ENCODE measurements around the gene IFITM10.

The IFITM10 gene

GRCh38 chr11:1736447-1736992, 13.9 kb downstream of the IFITM10 start:
- DNase-seq: no peak

- no peak for DNase-seq
Observed at GRCh38 chr11:1735271-1735670, 15.1 kb downstream of the IFITM10 start.

- no peak for DNase-seq
Observed at GRCh38 chr11:1734641-1735081, 15.7 kb downstream of the IFITM10 start.

GRCh38 chr11:1733716-1734640, 16.4 kb downstream of the IFITM10 start:
- DNase-seq: no peak

- no peak for DNase-seq
Observed at GRCh38 chr11:1733009-1733715, 17.2 kb downstream of the IFITM10 start.

- no peak for DNase-seq
Observed at GRCh38 chr11:1732418-1733008, 17.9 kb downstream of the IFITM10 start.

GRCh38 chr11:1731451-1732059, 18.8 kb downstream of the IFITM10 start:
- DNase-seq: no peak

GRCh38 chr11:1730059-1730629, 20.3 kb downstream of the IFITM10 start:
- no peak for DNase-seq

GRCh38 chr11:1729692-1730011, 20.7 kb downstream of the IFITM10 start:
- DNase-seq: no peak

- no peak for DNase-seq
Observed at GRCh38 chr11:1728931-1729691, 21.3 kb downstream of the IFITM10 start.

GRCh38 chr11:1728301-1728700, 22.1 kb downstream of the IFITM10 start:
- no peak for DNase-seq

- no peak for DNase-seq
Observed at GRCh38 chr11:1727861-1728260, 22.5 kb downstream of the IFITM10 start.

- no peak for DNase-seq
Observed at GRCh38 chr11:1727096-1727690, 23.2 kb downstream of the IFITM10 start.

- DNase-seq: no peak
Observed at GRCh38 chr11:1719781-1720180, 30.6 kb downstream of the IFITM10 start.

GRCh38 chr11:1718326-1718725, 32.1 kb downstream of the IFITM10 start:
- DNase-seq: no peak

GRCh38 chr11:1717745-1718144, 32.6 kb downstream of the IFITM10 start:
- no peak for DNase-seq

GRCh38 chr11:1714908-1715885, 35.2 kb downstream of the IFITM10 start:
- no peak for DNase-seq

GRCh38 chr11:1708716-1709115, 41.7 kb downstream of the IFITM10 start:
- DNase-seq: no peak

- no peak for DNase-seq
Observed at GRCh38 chr11:1707751-1708150, 42.6 kb downstream of the IFITM10 start.

Measured in GDM1 (cell line).